ENCODE results near the gene HOXA3. TPM values are rescaled to one million over a fixed set of nuclear protein-coding genes. Genes with fewer than 3 reads are reported as not detected.

HOXA3 gene
- total and polyA plus RNA-seq, 10 donors: 0.51 to 6.1 (median 1.7) TPM

- H3K4me1 ChIP-seq: peaks cover 34 to 79% (median 68%) of the 10 kb centered on the region in 6 donors
- intact Hi-C loops (cut with DNase I; ENCODE audit: low total_unique reads): loop anchor here (10.0 kb wide), 1 partner anchor 1334 kb away; no protein-coding TSS in a partner anchor
- H3K9me3 ChIP-seq: no peaks in the 10 kb centered on the region
- peak overlapping the region in 7 of 8 donors; percentile 4 to 50 (median 18) for H3K4me3 ChIP-seq
- no peak overlapping the region for H3K27ac ChIP-seq
- no peak for DNase-seq
- H3K27me3 ChIP-seq (replicated peaks in 1 of 7): peaks cover 49 to 100% (median 99%) of the 10 kb centered on the region in 7 donors
- 4 to 14% (median 5%) methylated on average over 41 to 49 of the region's 49 CpGs for WGBS, 5 donors
- no peak for TF ChIP-seq POLR2A (IDR thresholded peaks at IDR 0.05)
- peak in 2 of 3 donors; percentile 25 to 27 for TF ChIP-seq POLR2AphosphoS5 (IDR thresholded peaks at IDR 0.05)
- H3K36me3 ChIP-seq: no peaks in the 10 kb centered on the region
Measured at GRCh38 chr7:27188386-27189294, 36.3 kb upstream of the HOXA3 start.

GRCh38 chr7:27187475-27188385 is 35.3 kb upstream of the HOXA3 start:
- Histone ChIP-seq H3K27ac (no peak overlapping the region), H3K9me3 (no peaks in the 10 kb centered on the region), H3K4me3 (peak overlapping the region in 2 of 8 donors; percentile 20 to 50), H3K36me3 (no peaks in the 10 kb centered on the region), H3K4me1 (peaks cover 28 to 79% (median 65%) of the 10 kb centered on the region in 6 donors), H3K27me3 (replicated peaks in 1 of 7) (peaks cover 52 to 100% (median 99%) of the 10 kb centered on the region in 7 donors)
- intact Hi-C loops (cut with DNase I; ENCODE audit: low total_unique reads): loop anchor here (10.0 kb wide), 1 partner anchor 1333 kb away; no protein-coding TSS in a partner anchor
- 5 to 9% (median 8%) methylated on average over 33 to 46 of the region's 46 CpGs for WGBS, 5 donors
- TF ChIP-seq POLR2AphosphoS5 (IDR thresholded peaks at IDR 0.05): peak in 1 of 3 donors; percentile 14
- TF ChIP-seq POLR2A (IDR thresholded peaks at IDR 0.05): no peak
- TF ChIP-seq, protein P1, sequence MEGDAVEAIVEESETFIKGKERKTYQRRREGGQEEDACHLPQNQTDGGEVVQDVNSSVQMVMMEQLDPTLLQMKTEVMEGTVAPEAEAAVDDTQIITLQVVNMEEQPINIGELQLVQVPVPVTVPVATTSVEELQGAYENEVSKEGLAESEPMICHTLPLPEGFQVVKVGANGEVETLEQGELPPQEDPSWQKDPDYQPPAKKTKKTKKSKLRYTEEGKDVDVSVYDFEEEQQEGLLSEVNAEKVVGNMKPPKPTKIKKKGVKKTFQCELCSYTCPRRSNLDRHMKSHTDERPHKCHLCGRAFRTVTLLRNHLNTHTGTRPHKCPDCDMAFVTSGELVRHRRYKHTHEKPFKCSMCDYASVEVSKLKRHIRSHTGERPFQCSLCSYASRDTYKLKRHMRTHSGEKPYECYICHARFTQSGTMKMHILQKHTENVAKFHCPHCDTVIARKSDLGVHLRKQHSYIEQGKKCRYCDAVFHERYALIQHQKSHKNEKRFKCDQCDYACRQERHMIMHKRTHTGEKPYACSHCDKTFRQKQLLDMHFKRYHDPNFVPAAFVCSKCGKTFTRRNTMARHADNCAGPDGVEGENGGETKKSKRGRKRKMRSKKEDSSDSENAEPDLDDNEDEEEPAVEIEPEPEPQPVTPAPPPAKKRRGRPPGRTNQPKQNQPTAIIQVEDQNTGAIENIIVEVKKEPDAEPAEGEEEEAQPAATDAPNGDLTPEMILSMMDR (IDR thresholded peaks at IDR 0.05 in 8 of 11, conservative IDR thresholded peaks at IDR 0.05 in 3 of 11): no peak
- DNase-seq: no peak

- H3K36me3 ChIP-seq: no peaks in the 10 kb centered on the region
- H3K27ac ChIP-seq: no peak overlapping the region
- H3K4me1 ChIP-seq: peaks cover 26 to 72% (median 57%) of the 10 kb centered on the region in 6 donors
- peak; percentile 22 for DNase-seq
- no peaks in the 10 kb centered on the region for H3K9me3 ChIP-seq
- peaks cover 47 to 100% (median 100%) of the 10 kb centered on the region in 7 donors for H3K27me3 ChIP-seq (replicated peaks in 1 of 7)
- 20 to 33% (median 27%) methylated on average over 4 of the region's 4 CpGs for WGBS, 5 donors
- TF ChIP-seq POLR2AphosphoS5 (IDR thresholded peaks at IDR 0.05) (no peak), POLR2A (IDR thresholded peaks at IDR 0.05) (no peak)
- TF ChIP-seq, protein P1 (IDR thresholded peaks at IDR 0.05 in 8 of 11, conservative IDR thresholded peaks at IDR 0.05 in 3 of 11): no peak
- H3K4me3 ChIP-seq: no peak overlapping the region
- intact Hi-C loops (cut with DNase I; ENCODE audit: low total_unique reads): loop anchor here (10.0 kb wide), 1 partner anchor 1332 kb away; no protein-coding TSS in a partner anchor
Measured at GRCh38 chr7:27186668-27187474, 34.5 kb upstream of the HOXA3 start.

Measured in spleen (tissue), 11 donors.